Dermis blood vessel endothelial cell (primary cell): ENCODE measurements around the gene FOSL2. TPM values are rescaled to one million over a fixed set of nuclear protein-coding genes. Genes with fewer than 3 reads are reported as not detected.
A peak's percentile ranks its signal among the peaks of the same experiment; 100 is the strongest.
"Not testable (repeated sequence)": the region's sequence is repeated elsewhere in the genome, so short reads cannot be mapped to it uniquely, and the experiment has no call there.

ENCODE experiments used
- DNase-seq: peaks from one replicate; pipeline ENCODE4 v3.0.0; 2010
- total RNA-seq: library from RNA; depleted of rRNA; stranded (reverse); fragments of >200 nt; gene quantifications from 2 replicates; pipeline ENCODE4 v1.2.3, GENCODE V29; 2014

FOSL2 gene
- total RNA-seq, 1 donor from 2014 or later, result 58.4 TPM

- DNase-seq, result no peak
Measured at GRCh38 chr2:28357948-28358667, 34.5 kb upstream of the FOSL2 start.

GRCh38 chr2:28358668-28359201, 33.9 kb upstream of the FOSL2 start:
- DNase-seq, result no peak

GRCh38 chr2:28359222-28360057, 33.2 kb upstream of the FOSL2 start:
- DNase-seq, result peak; percentile 72

GRCh38 chr2:28360058-28360717, 32.5 kb upstream of the FOSL2 start:
- DNase-seq, result no peak

- DNase-seq, result peak; percentile 35
Measured at GRCh38 chr2:28360718-28361293, 31.9 kb upstream of the FOSL2 start.

- DNase-seq, result no peak
Measured at GRCh38 chr2:28361991-28362710, 30.5 kb upstream of the FOSL2 start.

GRCh38 chr2:28362991-28363521, 29.6 kb upstream of the FOSL2 start:
- no peak for DNase-seq

- no peak for DNase-seq
Measured at GRCh38 chr2:28363686-28364280, 28.9 kb upstream of the FOSL2 start.

GRCh38 chr2:28364610-28365009, 28.0 kb upstream of the FOSL2 start:
- DNase-seq, result no peak

GRCh38 chr2:28365158-28365557, 27.5 kb upstream of the FOSL2 start:
- no peak for DNase-seq

GRCh38 chr2:28366149-28366495, 26.5 kb upstream of the FOSL2 start:
- DNase-seq, result no peak

GRCh38 chr2:28366496-28367282, 26.0 kb upstream of the FOSL2 start:
- peak; percentile 37 for DNase-seq

GRCh38 chr2:28367667-28368356, 24.8 kb upstream of the FOSL2 start:
- DNase-seq, result no peak

GRCh38 chr2:28368357-28368798, 24.3 kb upstream of the FOSL2 start:
- no peak for DNase-seq

GRCh38 chr2:28369358-28369757, 23.3 kb upstream of the FOSL2 start:
- DNase-seq, result no peak

GRCh38 chr2:28370354-28370753, 22.3 kb upstream of the FOSL2 start:
- no peak for DNase-seq

GRCh38 chr2:28371728-28372127, 20.9 kb upstream of the FOSL2 start:
- DNase-seq, result not testable (repeated sequence)

GRCh38 chr2:28373854-28374253, 18.8 kb upstream of the FOSL2 start:
- no peak for DNase-seq

- DNase-seq, result no peak
Measured at GRCh38 chr2:28374331-28374730, 18.3 kb upstream of the FOSL2 start.

- DNase-seq, result no peak
Measured at GRCh38 chr2:28375236-28375635, 17.4 kb upstream of the FOSL2 start.
